ENCODE measurements around the gene OTOG. TPM values are rescaled to one million over a fixed set of nuclear protein-coding genes. Genes with fewer than 3 reads are reported as not detected.

The OTOG gene
- total and polyA plus RNA-seq, 2 of the 8 experiments (the other 6 are each of a cell fraction or from before 2014, with no cell fraction given) = 0.41 to 1.5 TPM

DNA sequence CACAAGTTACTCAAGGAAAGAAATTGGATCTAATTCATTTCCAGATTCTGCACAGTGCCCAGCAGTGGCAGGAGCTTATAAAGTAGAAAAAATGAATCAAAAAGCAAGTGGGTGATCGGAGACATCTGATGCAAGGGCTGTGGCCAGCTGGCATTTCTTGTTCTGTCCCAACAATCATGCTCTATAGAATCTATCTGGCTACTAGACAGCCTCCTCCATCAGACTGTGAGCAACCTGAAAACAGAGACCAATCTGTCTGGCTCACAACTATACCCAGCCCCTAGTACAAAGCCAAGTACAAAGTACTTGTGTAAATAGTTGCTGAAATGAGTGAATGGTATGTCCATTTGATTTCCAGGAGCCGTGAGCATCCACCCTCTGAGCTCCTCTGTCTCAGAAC lies 14.3 kb upstream of the OTOG start:
- Histone ChIP-seq H2AFZ (ENCODE audit: low read length) (no peak overlapping the region), H2AK5ac (ENCODE audit: low read depth, low read length) (no peak overlapping the region), H3K23me2 (ENCODE audit: low read depth, low read length) (no peaks in the 10 kb centered on the region), H3K14ac (ENCODE audit: insufficient read length) (no peak overlapping the region), H3K9ac (replicated peaks in 1 of 4; ENCODE audit: extremely low read depth in 1 of 4, low read depth in 3 of 4, low read length in 3 of 4) (no peak overlapping the region), H2BK12ac (ENCODE audit: low read depth, low read length) (no peak overlapping the region), H3K4ac (replicated peaks; ENCODE audit: insufficient read length, low read depth, low read length) (no peak overlapping the region), H3K18ac (ENCODE audit: extremely low read depth, low read length) (no peak overlapping the region), H3K4me1 (replicated peaks in 1 of 4; ENCODE audit: control insufficient read depth in 3 of 4, insufficient read depth in 4 of 4, low read length in 3 of 4) (peaks cover 0 to 6% (median 0%) of the 10 kb centered on the region in 4 experiments; a peak in 2 of 7 replicates), H2BK15ac (ENCODE audit: low read length) (no peak overlapping the region), H4K91ac (replicated peaks; ENCODE audit: insufficient read length, low read length) (no peak overlapping the region), H3K9me3 (ENCODE audit: insufficient read depth in 2 of 2, low read depth in 1 of 2, low read length in 1 of 2) (no peaks in the 10 kb centered on the region), H3K27ac (ENCODE audit: low read depth, low read length) (no peak overlapping the region), H2BK120ac (replicated peaks; ENCODE audit: low read depth, low read length) (no peak overlapping the region), H4K20me1 (replicated peaks in 1 of 2; ENCODE audit: control insufficient read depth in 1 of 2, insufficient read depth in 2 of 2, low read length in 2 of 2) (peaks cover 0 to 2% of the 10 kb centered on the region in 2 experiments), H3K23ac (ENCODE audit: insufficient read length) (no peak overlapping the region), H3K36me3 (ENCODE audit: control insufficient read depth in 2 of 4, insufficient read depth in 4 of 4, low read length in 3 of 4) (no peaks in the 10 kb centered on the region), H3K4me2 (ENCODE audit: insufficient read depth in 1 of 2, low read depth in 2 of 2, low read length in 2 of 2) (no peak overlapping the region), H3K27me3 (replicated peaks in 1 of 4; ENCODE audit: control insufficient read depth in 3 of 4, extremely low read depth in 1 of 4, insufficient read depth in 3 of 4, low read length in 3 of 4) (no peaks in the 10 kb centered on the region; a peak in 1 of 7 replicates), H2BK20ac (ENCODE audit: low read length) (no peak overlapping the region), H2BK5ac (ENCODE audit: low read depth, low read length) (no peak overlapping the region), H3K4me3 (ENCODE audit: extremely low read depth in 1 of 4, insufficient read depth in 2 of 4, low read depth in 3 of 4, low read length in 4 of 4) (no peak overlapping the region), H4K5ac (ENCODE audit: insufficient read length, low read depth, low read length) (no peak overlapping the region), H3K79me1 (ENCODE audit: low read depth, low read length) (no peaks in the 10 kb centered on the region), H3K79me2 (ENCODE audit: control insufficient read depth in 1 of 2, insufficient read depth in 2 of 2, low read length in 2 of 2) (no peaks in the 10 kb centered on the region), H3K56ac (replicated peaks; ENCODE audit: insufficient read length, low read depth, low read length) (no peak overlapping the region), H4K8ac (ENCODE audit: extremely low read depth, insufficient read depth, low read length) (no peak overlapping the region)
- FAIRE-seq (no peak), DNase-seq (ENCODE audit: low read depth in 1 of 2, low spot score in 2 of 2) (no peak)
- POLR2A ChIA-PET (ENCODE audit: partially characterized antibody) = interaction anchor here (1.2 kb wide), 1 partner anchor 27 kb away, joined by 3 read pairs; no protein-coding TSS in a partner anchor
- WGBS, 2 experiments (ENCODE audit: extremely low coverage in 1 of 2, insufficient coverage in 1 of 2, insufficient read length in 1 of 2, insufficient replicate concordance in 2 of 2, low coverage in 1 of 2, low lambda C conversion rate in 2 of 2, missing lambda C conversion rate in 1 of 2) = 90% methylated on average over 2 of the region's 2 CpGs; no CpG with 5 or more reads in 1 of the 2 experiments
- CTCF ChIA-PET (ENCODE audit: partially characterized antibody) = interaction anchor here (0.9 to 44.8 kb wide), 6 partner anchors 9 to 188 kb away, joined by 3 to 1414 read pairs (median 4); partner anchors contain the start of gene KCNJ11
- no peak for TF ChIP-seq CBX8 (IDR thresholded peaks at IDR 0.05; ENCODE audit: borderline replicate concordance, low read depth, low read length)
- TF ChIP-seq EZH2 (IDR thresholded peaks at IDR 0.05; ENCODE audit: low read depth, low read length, severe bottlenecking) = no peak
- TF ChIP-seq CREB1 (IDR thresholded peaks at IDR 0.05) = no peak
- no peak for TF ChIP-seq KDM1A (IDR thresholded peaks at IDR 0.05; ENCODE audit: borderline replicate concordance, low read length)
- no peak for TF ChIP-seq SUZ12 (IDR thresholded peaks at IDR 0.05; ENCODE audit: low read length)
- TF ChIP-seq KDM5A (IDR thresholded peaks at IDR 0.05; ENCODE audit: low read length) = no peak
- TF ChIP-seq SIN3A (conservative IDR thresholded peaks at IDR 0.05 in 1 of 2, IDR thresholded peaks at IDR 0.05 in 1 of 2; ENCODE audit: low read depth in 1 of 2, low read length in 2 of 2) = no peak
- TF ChIP-seq, protein P1, sequence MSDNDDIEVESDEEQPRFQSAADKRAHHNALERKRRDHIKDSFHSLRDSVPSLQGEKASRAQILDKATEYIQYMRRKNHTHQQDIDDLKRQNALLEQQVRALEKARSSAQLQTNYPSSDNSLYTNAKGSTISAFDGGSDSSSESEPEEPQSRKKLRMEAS (IDR thresholded peaks at IDR 0.05) = no peak
- no peak for TF ChIP-seq SP2 (IDR thresholded peaks at IDR 0.05; ENCODE audit: low read length)
- TF ChIP-seq PHF8 (conservative IDR thresholded peaks at IDR 0.05; ENCODE audit: low read depth, low read length) = no peak
- no peak for TF ChIP-seq MAFK (IDR thresholded peaks at IDR 0.05; ENCODE audit: low read depth, low read length)
- TF ChIP-seq SRF (IDR thresholded peaks at IDR 0.05; ENCODE audit: low read depth, low read length) = no peak
- TF ChIP-seq KDM4A (IDR thresholded peaks at IDR 0.05; ENCODE audit: low read depth, low read length, severe bottlenecking) = no peak
- TF ChIP-seq FOSL1 (IDR thresholded peaks at IDR 0.05; ENCODE audit: insufficient read depth, low read depth, low read length) = no peak
